LNCAP (cell line): Measurements from ENCODE around the gene RRAS2.

ENCODE experiments used
- TF ChIP-seq, protein P1 (sequence below): fragments of 450-650 bp; IDR thresholded peaks from 2 replicates; pipeline ENCODE4 v1.5.1; 2017; ENCODE audit warnings: mild to moderate bottlenecking

The RRAS2 gene

DNA sequence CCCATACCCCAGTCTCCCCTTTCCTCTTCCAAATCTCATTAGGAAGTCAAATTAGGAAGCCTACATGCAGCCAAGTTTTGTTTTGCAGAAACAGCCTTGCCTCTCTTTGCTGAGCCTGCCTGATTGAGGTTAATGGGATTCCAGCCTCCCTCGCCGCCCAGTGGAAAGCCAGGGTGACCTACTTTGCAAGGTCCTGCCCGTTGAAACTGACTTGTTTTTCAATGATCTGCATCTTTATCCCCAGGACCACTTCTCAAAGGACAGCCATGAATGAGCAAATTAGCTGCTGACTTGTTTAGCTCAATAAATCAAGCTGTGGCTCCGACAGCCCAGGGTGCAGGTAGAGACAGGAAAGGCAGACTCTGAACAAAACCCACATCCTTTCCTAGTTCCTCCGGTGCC, 110.4 kb downstream of the RRAS2 start:
- TF ChIP-seq, protein P1, sequence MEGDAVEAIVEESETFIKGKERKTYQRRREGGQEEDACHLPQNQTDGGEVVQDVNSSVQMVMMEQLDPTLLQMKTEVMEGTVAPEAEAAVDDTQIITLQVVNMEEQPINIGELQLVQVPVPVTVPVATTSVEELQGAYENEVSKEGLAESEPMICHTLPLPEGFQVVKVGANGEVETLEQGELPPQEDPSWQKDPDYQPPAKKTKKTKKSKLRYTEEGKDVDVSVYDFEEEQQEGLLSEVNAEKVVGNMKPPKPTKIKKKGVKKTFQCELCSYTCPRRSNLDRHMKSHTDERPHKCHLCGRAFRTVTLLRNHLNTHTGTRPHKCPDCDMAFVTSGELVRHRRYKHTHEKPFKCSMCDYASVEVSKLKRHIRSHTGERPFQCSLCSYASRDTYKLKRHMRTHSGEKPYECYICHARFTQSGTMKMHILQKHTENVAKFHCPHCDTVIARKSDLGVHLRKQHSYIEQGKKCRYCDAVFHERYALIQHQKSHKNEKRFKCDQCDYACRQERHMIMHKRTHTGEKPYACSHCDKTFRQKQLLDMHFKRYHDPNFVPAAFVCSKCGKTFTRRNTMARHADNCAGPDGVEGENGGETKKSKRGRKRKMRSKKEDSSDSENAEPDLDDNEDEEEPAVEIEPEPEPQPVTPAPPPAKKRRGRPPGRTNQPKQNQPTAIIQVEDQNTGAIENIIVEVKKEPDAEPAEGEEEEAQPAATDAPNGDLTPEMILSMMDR, result no peak

DNA sequence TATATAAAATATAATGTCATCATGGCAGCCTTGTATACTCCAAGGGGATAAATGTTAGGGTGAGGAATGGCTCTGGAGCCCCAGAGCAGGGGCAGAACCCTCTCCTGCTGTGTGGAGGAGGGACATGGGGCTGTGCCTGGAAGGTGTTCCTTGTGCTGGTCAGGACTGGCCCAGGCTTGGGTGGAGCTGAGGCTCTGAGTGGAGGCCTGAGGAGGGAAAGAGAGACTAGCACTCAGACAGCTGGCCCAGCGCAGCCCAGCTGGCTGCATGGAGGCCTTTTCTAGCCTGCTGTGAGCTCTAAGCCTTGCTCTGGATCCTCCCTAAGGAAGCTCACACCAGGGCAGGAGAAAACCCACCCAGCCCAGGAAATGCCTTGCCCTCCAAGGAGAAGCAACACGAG, 113.5 kb downstream of the RRAS2 start:
- TF ChIP-seq, protein P1, result no peak

GRCh38 chr11:14244926-14245325, 114.1 kb downstream of the RRAS2 start:
- TF ChIP-seq, protein P1, result no peak

GRCh38 chr11:14242733-14243132, 116.2 kb downstream of the RRAS2 start:
- TF ChIP-seq, protein P1, result no peak

DNA sequence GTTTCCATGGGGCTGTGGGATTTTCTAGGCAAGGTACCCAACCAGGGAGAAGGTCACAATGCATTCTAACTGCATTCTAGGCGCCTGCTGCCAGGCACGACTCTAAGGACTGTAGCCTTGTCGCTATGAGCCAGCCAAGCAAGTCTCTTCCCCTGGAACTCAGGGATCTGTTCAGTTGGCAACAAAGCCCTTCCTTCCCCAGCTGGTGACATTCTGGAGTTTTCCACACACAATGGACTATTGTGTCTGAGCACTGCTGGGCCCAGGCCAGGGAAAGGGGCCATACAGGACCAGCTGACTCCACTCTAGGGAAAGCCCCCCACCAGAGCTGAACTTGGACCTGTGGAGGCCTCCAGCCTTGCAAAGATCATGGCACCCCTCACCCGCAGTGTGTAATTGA, 116.8 kb downstream of the RRAS2 start:
- TF ChIP-seq, protein P1, result no peak

GRCh38 chr11:14240951-14241350, 118.0 kb downstream of the RRAS2 start:
- TF ChIP-seq, protein P1, result no peak

DNA sequence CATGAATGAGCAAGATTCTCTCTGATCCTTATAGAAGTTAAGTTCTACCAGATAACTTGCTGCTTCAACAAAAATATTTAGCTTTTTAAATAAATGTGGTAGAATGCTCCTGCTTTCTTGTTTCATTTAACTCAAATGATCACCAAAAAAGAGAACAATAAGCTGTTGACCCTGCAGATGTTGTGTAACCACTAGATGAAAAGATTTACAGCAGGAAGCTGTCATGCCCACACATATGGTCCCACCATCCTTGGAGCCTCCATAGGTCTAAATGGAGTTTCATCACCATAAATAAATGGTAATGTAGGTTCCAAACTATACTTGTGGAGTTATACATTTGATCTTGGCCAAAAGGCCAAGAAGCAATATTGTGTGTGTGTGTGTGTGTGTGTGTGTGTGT, 118.8 kb downstream of the RRAS2 start:
- TF ChIP-seq, protein P1, result no peak

GRCh38 chr11:14237444-14237961, 121.5 kb downstream of the RRAS2 start:
- TF ChIP-seq, protein P1, result no peak
